ENCODE results near the gene MPRIP.

MPRIP gene

GRCh38 chr17:17129466-17129865 is 87.2 kb downstream of the MPRIP start:
- no peak for TF ChIP-seq CTCF (IDR thresholded peaks at IDR 0.05; ENCODE audit: insufficient read depth, low read length, missing control alignments)
- DNase-seq (ENCODE audit: low read depth, low spot score): no peak
- CTCF ChIA-PET: interaction anchor here (5.6 kb wide), 1 partner anchor 13 kb away, joined by 31 read pairs; no protein-coding TSS in a partner anchor
- H3K4me3 ChIP-seq (ENCODE audit: low read depth, low read length): no peak overlapping the region
- POLR2A ChIA-PET: interaction anchor here (1.1 kb wide), 1 partner anchor 16 kb away, joined by 5 read pairs; no protein-coding TSS in a partner anchor

- no peak for TF ChIP-seq CTCF (IDR thresholded peaks at IDR 0.05; ENCODE audit: insufficient read depth, low read length, missing control alignments)
- no peak for DNase-seq (ENCODE audit: low read depth, low spot score)
- H3K4me3 ChIP-seq (ENCODE audit: low read depth, low read length): no peak overlapping the region
- ChIA-PET POLR2A (interaction anchor here (1.1 kb wide), 1 partner anchor 17 kb away, joined by 5 read pairs; no protein-coding TSS in a partner anchor), CTCF (interaction anchor here (1.3 to 5.6 kb wide), 2 partner anchors 12 to 131 kb away, joined by 4 to 31 read pairs; no protein-coding TSS in a partner anchor)
Measured at GRCh38 chr17:17130077-17130844, 88.0 kb downstream of the MPRIP start.

- no peak for DNase-seq (ENCODE audit: low read depth, low spot score)
- ChIA-PET CTCF (interaction anchor here (1.1 kb wide), 1 partner anchor 18 kb away, joined by 4 read pairs; no protein-coding TSS in a partner anchor), POLR2A (interaction anchor here (0.5 kb wide), 1 partner anchor 691 kb away, joined by 3 read pairs; no protein-coding TSS in a partner anchor)
- TF ChIP-seq CTCF (IDR thresholded peaks at IDR 0.05; ENCODE audit: insufficient read depth, low read length, missing control alignments): no peak
- H3K4me3 ChIP-seq (ENCODE audit: low read depth, low read length): no peak overlapping the region
Measured at GRCh38 chr17:17131839-17132238, 89.6 kb downstream of the MPRIP start.

GRCh38 chr17:17132746-17133145 is 90.5 kb downstream of the MPRIP start:
- POLR2A ChIA-PET: no interaction called here
- TF ChIP-seq CTCF (IDR thresholded peaks at IDR 0.05; ENCODE audit: insufficient read depth, low read length, missing control alignments): no peak
- CTCF ChIA-PET: interaction anchor here (1.1 to 2.0 kb wide), 3 partner anchors 9 to 19 kb away, joined by 4 to 11 read pairs (median 5); no protein-coding TSS in a partner anchor
- no peak overlapping the region for H3K4me3 ChIP-seq (ENCODE audit: low read depth, low read length)
- DNase-seq (ENCODE audit: low read depth, low spot score): no peak

GRCh38 chr17:17134051-17134956 is 92.0 kb downstream of the MPRIP start:
- ChIA-PET POLR2A (no interaction called here), CTCF (interaction anchor here (0.8 to 2.3 kb wide), 5 partner anchors 8 to 136 kb away, joined by 3 to 11 read pairs (median 5); no protein-coding TSS in a partner anchor)
- no peak for TF ChIP-seq CTCF (IDR thresholded peaks at IDR 0.05; ENCODE audit: insufficient read depth, low read length, missing control alignments)
- DNase-seq (ENCODE audit: low read depth, low spot score): no peak
- H3K4me3 ChIP-seq (ENCODE audit: low read depth, low read length): no peak overlapping the region

Measured in AG04449 (cell line).